ENCODE results near the gene C20orf202.
A peak's percentile ranks its signal among the peaks of the same experiment; 100 is the strongest.
"Not testable (repeated sequence)": the region's sequence is repeated elsewhere in the genome, so short reads cannot be mapped to it uniquely, and the experiment has no call there.

Gene C20orf202

DNA sequence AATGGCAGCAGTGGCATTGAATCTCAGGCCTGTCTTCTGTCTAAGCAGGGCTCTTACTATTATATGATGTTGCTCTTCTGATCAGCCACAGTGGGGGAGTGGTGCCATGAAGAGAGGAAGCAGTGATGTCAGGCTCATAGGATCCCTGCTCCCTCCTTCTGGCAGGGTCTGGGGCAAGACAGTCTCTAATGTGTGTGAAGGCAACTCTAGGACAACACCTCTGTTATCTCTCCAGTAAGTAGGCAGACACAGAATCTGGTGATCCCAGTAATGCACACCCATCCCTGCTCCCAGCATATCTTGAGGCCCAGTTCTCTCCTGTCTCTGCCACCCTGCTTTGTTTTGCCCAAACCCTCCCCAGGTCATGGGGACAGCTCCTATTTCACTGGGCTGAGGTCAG lies 8.8 kb downstream of the C20orf202 start:
- peak; percentile 44 for DNase-seq

DNA sequence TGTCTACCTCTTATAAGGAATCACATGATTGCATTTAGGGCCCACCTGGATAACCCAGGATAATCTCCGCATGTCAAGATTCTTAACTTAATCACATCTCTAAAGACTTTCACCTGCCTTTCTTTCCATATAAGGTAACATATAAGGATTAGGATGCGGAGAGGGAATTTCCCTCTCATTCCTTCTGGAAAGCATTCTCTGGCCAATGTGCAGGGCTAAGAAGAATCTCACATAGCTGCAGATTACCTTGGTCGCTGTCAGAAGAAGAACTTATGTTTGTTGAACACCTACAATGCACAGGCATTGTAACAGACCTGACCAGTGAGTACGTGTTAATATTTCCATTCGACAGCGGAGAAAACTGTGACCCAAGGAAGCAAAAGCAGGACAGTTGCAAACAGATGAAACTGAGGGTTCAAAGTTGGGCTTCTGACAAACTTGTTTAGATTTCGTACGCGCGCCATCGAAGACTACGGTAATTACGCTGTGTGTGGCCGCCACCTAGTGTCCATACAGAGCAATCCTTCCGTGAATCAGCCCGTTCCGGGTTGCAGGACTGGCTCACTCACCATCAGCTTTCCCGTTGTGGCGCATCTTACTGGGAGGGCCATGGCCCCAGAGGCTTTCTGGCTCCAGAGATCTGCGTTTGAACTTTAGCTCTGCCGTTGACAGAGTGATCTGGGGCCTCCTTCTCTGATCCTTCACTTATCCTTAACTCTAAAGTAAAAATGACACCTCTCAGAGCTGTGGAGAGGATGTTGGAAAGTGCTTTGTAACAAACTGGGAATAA lies 9.5 kb downstream of the C20orf202 start:
- DNase-seq = peak; percentile 91

DNA sequence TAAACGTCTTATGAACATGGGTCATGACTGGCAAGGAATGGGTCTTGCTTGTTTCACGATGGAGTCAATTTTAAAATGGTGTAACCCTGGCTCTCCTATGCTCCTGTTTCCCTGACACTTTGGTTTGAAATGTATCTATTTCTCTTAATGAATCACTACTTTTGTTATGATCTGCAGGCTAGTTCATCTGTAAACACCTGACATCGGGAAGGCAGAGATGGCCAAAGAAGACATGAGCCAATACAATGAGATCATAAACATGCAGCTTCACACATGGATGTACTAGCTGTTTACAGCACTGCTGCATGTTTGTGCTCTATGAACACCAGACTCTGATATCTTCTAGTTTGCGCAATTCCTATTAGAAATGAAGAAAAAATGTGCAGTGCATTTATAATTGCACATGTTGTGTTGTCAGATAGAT lies 11.6 kb downstream of the C20orf202 start:
- DNase-seq = no peak

DNA sequence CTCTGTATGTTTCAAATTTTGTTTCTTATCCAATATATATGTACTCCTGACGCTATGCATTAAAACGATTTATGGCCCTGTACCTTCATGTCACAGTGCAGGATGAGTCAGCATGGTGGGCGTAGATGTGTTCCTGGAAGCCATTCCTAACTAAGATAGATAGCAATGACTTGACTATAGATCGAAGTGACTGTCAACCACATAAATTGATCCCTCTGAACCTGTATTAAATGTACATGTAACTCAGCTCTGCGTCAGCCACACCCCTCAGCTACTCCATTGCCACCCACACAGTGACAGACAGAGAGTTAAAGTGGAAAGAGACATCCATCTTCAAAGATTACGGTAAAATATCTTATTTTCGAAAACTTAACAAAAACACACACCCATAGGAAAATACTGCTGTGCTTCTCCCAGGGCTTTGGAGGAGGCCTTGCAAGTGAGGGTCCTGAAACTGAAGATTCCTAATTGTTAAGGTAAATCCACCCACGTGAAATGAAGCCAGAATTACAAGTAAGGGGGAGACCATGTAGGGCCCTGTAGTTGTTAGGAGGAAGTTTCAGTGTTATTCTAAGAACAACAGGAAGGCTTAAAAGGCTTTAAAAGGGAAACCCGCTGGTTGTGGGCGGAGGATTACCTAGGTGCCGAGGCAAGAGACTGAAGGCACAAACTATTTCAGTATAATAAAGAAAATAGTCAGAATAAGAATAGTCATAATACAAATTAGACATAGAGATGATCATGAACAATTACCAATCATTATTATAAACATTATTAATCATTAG lies 12.3 kb downstream of the C20orf202 start:
- peak; percentile 70 for DNase-seq

DNA sequence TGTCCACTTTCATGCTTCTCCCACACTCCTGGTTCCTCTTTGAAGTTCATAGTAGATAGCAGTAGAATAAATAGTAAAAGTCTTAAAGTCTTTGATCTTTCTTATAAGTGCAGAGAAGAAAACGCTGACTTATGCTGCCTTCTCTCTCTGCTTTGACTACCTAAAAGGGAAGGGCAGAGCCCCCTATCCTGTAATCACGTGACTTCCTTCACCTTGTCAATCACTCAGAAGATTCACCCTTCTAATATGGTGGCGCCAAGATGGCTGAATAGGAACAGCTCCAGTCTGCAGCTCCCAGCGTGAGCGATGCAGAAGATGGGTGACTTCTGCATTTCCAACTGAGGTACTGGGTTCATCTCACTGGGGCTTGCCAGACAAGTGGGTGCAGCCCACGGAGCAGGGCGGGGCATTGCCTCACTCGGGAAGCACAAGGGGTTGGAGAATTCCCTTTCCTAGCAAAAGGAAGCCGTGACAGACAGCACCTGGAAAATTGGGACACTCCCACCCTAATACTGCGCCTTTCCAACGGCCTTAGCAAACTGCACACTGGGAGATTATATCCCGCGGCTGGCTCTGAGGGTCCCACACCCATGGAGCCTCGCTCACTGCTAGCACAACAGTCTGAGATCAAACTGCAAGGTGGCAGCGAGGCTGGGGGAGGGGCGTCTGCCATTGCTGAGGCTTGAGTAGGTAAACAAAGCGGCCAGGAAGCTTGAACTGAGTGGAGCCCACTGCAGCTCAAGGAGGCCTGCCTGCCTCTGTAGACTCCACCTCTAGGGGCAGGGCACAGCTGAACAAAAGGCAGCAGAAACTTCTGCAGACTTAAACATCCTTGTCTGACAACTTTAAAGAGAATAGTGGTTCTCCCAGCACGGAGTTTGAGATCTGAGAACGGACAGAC lies 13.5 kb downstream of the C20orf202 start:
- not testable (repeated sequence) for DNase-seq

DNA sequence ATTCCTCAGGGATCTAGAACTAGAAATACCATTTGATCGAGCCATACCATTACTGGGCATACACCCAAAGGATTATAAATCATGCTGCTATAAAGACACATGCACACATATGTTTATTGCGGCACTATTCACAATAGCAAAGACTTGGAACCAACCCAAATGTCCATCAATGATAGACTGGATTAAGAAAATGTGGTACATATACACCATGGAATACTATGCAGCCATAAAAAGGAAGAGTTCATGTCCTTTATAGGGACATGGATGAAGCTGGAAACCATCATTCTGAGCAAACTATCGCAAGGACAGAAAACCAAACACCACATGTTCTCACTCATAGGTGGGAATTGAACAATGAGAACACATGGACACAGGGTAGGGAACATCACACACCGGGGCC lies 19.5 kb downstream of the C20orf202 start:
- not testable (repeated sequence) for DNase-seq

DNA sequence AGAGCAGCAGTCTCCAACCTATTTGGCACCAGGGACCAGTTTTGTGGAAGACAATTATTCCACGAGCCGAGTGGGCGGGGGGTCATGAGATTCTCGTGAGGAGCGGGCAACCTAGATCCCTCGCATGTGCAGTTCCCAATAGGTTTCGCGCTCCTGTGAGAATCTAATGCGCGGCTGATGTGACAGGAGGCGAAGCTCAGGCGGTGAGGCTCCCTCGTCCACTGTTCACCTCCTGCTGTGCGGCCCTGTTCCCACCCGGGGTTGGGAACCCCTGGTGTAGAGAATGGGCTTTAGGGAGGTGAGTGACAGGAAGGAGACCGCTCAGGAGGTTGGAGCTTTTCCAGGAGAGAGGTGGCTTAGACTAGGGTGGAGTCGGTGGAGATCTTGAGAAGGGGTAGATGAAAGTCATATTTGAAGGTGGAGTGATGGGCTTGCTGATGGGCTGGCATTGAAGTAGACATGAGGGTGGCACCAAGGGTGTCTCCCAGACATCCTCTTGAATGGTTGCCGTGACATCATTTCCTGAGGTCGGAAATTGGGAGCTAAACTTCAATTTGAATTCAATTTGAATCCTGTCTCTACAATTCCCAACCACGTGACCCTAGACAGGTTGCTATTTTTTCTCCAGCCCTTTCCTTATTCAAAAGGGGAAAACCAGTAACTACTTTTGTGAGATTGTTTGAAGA lies 21.1 kb downstream of the C20orf202 start:
- DNase-seq = no peak

DNA sequence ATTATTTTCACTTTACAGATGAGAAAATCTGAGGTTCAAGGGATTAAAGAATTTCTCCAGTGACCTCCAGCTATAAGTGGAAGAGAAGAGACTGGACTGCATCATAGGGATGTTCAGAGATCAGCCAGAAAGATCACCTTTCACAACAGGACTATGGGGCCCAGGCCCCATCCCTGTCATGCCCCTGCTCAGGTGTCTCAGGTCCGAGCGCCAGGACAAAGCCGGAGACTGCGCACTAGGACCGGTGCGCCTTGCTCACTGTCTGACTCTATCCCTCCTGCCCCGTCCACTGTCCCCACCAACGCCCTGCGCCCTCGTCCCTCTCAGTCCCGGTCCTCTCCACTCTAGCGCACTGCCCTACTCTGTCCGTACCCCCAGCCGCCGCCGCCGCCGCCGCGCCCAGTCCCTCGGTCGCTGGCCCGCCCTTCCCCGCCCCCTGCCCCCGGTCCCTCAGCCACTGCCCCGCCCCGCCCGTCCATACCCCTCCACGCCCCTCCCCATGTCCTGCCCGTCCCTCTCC lies 22.1 kb downstream of the C20orf202 start:
- peak; percentile 84 for DNase-seq

DNA sequence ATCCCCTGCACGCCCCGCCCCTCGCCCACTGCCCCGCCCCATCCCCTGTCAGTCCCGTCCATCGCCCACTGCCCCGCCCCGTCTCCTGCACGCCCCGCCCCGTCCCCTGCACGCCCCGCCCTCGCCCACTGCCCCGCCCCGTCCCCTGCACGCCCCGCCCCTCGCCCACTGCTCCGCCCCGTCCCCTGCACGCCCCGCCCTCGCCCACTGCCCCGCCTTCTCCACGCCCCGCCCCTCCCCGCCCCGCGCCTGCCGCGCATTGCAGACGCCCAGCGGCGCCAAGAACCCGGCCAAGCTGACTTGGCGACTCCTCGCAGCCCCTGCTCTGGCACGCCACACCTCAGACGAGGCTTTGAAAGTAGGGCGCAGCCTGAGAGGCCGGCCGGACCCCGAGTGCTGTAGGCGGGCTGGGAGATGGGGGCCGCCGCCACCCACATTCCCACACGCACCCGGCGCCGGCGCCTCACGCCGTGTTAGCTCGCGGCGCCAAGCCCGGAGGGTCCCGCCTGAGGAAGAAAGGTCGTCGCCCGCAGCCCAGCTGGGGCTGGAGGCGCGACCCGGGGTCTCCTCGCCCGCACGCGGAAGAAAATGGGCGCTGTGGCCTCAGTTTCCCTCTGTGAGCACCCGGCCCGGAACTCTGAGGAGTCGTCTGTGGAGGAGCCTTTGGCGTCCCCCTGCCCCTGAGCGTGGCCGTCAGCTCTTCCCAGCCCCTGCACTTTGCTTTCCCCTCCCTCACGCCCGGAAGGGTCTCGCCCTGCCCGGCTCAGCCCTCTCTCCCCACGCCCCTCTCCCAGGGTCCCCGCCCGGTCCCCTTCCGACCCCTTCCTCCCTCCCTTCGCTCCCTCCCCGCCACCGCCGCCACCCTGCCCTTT lies 22.8 kb downstream of the C20orf202 start, which contains the start of gene RAD21L1:
Gene RAD21L1, plus strand, starts transcription at position 262 of the 872 bp plus-strand sequence. CDS start 2,410 bp downstream, outside the sequence.
- peak; percentile 84 for DNase-seq

DNA sequence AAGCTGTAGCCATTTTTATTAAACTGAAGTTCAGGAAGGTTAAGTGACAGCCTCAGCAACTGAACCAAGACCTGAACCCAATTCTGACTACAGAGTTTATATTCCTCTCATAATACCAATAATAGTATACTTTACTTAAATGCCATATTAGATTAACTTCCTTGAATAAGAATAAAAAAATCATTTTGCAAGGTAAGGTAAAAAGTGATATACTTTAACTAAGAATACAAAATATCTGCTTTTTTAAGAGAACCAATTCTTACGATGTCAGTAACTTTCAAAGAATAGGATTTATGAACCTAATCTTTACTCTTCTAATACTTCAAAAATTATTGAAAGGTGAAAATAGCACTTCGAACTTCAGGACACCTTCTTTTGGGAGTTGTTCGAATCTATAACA lies 26.3 kb downstream of the C20orf202 start:
- DNase-seq = no peak

DNA sequence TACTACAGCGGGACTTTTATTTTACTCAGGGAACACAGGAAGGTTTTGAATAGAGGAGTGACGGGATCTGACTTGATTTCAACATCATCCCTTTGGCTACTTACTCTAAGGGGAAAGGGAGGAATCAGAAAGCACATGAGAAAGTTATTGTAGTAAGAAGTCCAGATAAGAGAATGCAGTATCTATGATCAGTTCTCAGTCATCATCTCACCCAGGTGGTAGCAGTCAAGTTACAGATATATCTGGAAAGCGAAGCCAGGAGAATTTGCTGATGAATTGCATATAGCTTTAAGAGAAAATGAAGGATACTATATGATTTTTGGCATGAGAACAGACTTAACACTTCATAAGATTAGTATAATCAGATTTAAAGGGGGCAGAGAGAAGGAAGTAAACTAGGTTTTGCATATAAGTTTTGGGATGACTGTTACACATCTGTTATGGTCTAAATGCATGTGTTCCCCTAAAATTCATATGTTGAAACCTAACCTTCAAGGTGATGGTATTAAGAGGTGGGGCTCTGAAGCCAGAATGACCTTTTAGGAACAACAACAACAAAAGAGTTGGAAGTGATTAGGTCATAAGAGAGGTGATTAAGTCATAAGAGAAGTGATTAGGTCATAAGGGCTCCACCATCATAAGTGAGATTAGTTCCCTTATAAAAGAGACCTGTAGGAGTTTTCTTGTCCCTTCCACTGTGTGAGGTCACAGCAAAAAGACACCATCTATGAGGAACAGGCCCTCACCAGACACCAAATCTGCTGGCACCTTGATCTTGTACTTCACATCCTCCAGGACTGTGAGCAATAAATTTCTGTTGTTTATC lies 29.2 kb downstream of the C20orf202 start:
- DNase-seq = no peak

DNA sequence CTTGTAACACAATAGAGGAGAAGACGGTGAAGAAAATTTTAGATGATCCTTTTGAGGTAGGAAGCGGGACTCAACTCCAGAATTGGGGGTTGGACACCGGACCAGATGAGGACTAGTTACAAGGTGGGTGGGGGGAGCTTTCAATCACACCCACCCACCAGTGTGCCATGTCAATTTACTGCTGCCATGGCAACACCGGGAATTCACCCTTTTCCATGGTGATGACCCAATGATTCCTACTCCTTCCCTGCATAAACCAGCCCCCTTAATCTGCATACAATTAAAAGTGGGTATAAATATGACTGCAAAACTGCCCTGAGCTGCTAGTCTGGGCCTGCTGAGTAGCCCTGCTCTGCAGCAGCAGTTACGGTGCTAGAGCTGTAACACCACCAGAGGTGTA lies 37.3 kb downstream of the C20orf202 start:
- no peak for DNase-seq

DNA sequence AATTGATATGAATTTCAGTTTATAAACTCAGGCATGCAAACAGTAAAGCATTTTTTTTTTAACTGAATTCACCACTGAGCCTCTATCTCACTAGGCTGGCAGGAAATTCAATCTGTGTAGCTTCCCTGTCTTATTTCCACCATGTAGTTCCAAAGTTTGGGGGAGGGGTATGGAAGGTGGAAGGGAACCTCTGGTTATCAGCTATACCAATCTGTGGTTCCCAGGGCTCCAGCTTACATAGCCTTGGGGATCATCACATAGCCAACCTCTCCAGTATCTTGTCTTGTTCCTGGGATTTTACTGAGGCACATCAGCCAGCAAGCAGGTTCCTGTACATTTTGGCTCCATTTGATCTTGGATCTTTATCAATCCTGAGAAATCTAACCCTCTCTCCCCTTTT lies 38.2 kb downstream of the C20orf202 start:
- no peak for DNase-seq

DNA sequence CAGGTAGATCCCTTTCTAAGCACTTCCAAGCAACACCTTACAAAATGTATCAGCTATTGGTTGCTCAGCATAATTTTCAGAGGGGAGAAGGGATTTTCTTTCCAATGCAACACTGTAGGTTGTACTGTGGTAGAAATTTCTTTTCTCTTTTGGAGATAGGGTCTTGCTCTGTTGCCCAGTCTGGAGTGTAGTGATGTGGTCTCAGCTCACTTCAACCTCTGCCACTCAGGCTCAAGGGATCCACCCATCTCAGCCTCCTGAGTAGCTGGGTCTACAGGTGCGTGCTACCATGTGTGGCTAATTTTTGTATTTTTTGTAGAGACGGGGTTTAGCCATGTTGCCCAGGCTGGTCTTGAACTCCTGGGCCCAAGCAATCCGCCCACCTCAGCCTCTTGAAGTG lies 38.8 kb downstream of the C20orf202 start:
- no peak for DNase-seq

DNA sequence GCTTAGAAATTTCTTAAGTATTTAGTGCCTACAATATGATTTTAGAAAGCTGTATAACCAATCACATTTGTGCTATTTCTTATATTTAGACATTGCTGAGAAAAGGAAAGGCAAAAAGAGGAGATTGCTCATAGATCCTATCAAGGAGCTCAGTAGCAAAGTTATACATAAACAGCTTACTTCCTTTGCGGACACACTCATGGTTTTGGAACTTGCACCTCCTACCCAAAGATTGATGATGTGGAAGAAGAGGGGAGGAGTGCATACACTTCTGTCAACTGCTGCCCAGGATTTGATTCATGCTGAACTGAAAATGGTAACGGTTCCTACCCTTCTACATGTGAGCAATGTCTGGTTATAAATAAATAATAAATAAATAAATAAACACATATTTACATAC lies 39.3 kb downstream of the C20orf202 start:
- no peak for DNase-seq

DNA sequence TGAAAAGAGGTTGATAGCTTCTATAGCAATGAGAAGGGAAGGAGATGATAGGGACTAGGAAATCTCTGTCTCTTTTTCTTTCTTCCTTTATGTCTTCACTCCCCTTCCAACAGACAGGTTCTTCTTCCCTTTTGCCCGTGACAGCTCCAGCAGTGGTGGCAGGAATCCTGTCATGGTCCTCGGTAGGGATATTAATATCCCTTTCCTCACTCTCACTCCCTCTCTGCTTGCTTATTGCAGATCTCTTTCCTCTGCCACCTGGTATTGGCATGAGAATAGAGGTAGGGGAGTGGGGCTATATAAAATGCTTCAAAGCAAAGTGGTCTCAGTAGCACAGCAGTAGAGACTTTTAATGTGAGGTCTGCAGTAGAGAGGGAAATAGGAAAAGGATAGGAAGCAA lies 42.3 kb downstream of the C20orf202 start:
- DNase-seq = no peak

DNA sequence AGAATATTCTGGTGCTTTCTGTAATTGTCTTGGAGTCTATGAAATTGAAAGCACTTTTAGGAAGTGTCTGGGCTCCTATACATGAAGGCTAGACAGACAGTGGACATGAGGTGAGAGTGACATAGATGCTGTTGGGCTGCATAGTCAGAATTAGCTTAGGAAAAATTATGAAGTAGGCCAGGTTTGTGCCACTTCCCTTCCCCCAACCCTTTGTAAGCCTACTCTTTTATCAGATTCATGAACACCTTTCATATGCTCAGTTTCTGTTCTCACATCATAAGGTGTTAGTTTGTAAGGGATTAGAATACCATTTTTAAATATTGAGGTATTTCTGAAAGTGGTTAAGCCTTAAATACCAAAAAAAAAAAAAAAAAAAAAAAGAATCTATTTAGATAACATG lies 44.4 kb downstream of the C20orf202 start:
- DNase-seq = no peak

DNA sequence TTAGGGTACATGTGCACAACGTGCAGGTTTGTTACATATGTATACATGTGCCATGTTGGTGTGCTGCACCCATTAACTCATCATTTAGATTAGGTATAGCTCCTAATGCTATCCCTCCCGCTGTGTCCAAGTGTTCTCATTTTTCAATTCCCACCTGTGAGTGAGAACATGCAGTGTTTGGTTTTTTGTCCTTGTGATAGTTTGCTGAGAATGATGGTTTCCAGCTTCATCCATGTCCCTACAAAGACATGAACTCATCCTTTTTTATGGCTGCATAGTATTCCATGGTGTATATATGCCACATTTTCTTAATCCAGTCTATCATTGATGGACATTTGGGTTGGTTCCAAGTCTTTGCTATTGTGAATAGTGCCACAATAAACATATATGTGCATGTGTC lies 47.0 kb downstream of the C20orf202 start:
- DNase-seq = not testable (repeated sequence)

DNA sequence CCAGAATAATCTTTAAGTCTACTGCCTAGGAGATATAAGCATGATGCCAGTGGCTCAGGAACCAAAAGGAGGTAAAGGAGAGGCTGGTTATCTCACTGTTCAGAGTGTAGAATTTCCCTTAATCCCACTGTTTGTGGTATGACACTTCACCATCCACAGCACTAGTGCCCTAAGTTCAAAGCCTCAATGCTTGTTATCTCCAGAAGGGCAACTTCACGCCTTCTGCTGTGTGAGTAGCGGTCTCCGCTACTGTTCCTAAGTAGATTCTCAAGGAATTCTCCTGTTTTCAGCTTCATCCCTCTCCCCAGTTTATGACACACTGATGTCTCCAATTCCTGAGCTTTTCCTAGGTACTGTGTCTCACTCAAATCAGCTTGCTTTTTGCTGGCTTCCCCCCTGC lies 49.2 kb downstream of the C20orf202 start:
- DNase-seq = peak; percentile 22

DNA sequence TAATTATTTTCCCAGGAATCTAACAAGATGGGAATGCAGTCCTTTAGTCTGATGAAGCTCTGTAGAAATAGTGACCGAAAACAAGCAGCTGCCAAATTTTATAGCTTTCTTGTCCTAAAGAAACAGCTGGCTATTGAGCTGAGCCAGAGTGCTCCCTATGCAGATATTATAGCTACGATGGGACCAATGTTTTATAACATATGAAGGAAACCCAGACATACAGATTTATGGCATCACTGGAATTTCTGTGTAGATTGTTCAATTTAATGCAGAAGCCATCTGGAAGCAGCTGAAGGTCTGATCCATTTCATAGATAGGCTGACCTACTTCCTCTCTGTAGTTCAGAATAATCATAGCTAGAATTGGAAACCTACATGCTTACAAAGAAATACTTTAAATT lies 51.0 kb downstream of the C20orf202 start:
- peak; percentile 67 for DNase-seq

Measured in OCI-M1 (cell line).